ENCODE data around the gene MNDA. TPM values are rescaled to one million over a fixed set of nuclear protein-coding genes. Genes with fewer than 3 reads are reported as not detected.

The MNDA gene
- 23.8 TPM for total RNA-seq
- long read RNA-seq, transcript MNDA-201 (7 exons, 1,752 nt) = major isoform, 26 of 31 reads
- long read RNA-seq, partial matches to known transcripts = 4 of 31 reads
- long read RNA-seq, other reads (novel, unspliced or antisense) = 0 of 31 reads

DNA sequence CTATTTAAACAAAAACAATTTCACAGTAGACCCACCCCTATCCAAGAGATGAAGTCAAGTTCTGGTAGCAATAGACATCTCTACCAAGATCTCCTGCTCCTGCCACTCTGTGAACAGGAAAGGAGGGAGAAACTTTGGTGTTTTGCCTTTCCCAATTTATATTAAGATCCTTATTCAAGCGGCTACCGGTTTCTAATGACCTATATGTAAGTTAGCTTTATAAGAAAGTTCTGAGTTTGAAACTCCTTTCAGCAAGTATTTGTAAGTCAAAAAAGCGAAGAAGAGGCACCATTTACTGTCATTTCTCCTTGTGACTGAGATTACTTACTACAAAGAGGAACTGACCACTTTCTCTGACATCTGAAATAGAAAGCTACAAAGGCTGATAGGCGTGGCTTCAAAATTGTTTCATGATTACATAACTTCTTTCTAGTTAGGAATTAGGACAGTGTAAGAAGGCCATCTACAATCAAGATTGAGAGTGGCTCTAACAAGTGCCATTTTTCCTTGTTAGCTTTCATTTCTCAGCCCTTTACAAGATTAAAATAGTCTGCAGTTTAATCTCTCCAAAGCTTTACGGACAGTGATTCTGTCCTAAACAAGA lies at the start of gene MNDA:
MNDA (plus strand) TSS at position 448 of the 604 bp plus-strand sequence. CDS start 10,803 bp downstream, outside the sequence.
- DNase-seq (ENCODE audit: low spot score) = no peak

DNA sequence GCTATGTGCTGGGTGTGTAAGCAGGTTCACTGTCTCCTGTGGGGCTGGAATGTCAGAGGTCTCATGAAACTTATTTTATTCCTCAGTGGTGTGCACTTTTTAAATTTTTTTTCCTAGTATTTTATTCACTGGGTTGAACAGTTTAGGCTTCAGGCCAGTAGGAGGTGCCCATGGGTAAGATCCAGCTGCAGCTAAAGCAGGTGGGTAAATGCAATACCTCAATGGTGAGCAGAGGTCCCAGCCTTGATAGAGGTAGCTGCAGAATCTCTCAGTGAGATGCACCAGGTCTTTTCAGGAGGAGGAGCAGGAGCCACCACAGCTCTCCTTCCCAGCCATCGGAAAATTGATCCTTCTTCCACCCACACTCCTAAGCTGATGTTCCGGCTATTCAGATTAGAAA lies 37.5 kb upstream of the MNDA start:
- no peak for DNase-seq (ENCODE audit: low spot score)

DNA sequence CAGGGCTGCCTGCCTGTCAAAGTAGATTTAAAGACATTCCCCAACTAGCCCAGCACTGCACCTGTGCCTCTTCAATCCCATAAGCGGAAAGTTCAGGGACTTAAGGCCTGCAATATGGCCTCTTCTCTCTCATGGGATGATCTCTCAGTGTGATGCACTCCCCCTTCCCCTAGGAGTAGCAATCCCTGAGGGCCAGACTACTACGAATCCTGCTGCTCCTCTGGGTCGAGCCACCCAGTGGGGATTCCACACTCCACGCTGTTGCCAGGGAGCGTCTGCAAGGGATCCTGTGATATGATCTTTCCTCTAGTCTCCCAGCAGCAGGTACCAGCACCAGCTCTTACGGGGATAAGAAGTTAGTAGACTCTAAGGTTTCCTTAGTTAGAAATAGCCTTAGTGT lies 36.9 kb upstream of the MNDA start:
- DNase-seq (ENCODE audit: low spot score) = no peak

- no peak for DNase-seq (ENCODE audit: low spot score)
Observed at GRCh38 chr1:158798531-158798930, 32.6 kb upstream of the MNDA start.

DNA sequence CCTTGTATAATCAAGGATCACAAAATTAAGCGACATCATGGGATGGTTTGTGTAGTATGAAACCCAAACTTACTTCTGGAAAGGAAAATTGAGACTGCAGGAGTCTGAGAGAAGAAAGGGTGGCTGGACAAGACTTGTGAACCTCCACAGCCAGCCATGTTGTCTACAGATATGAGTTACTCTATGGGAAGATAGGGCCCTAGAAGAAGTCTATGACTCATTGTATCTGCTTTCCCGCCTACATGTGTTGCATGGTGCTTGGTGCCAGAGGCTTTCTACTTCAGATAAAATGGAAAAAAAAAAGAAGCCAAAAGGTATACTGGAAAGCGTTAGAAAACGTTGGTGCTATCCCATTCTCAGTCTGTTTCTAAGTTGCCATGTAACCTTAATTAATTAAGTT lies 31.5 kb upstream of the MNDA start:
- no peak for DNase-seq (ENCODE audit: low spot score)

DNA sequence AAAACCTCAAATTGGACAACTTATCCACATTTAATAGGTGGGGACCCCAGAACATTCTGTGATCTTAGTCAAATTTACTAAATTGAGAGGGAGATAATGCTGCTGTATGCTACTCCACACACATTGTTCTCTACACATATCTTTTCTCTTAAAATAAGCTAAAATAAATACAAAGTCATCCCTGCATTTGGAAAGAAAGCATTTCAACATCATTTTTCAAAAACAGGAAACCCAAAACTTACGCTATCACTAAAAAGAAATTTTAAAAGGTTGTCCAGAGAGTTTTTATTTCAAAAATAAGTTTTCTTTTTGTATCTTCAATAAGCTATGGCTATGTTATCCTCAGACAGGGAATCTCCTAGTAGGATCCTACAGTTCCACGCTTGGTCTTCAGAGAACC lies 30.6 kb upstream of the MNDA start:
- DNase-seq (ENCODE audit: low spot score) = no peak

GRCh38 chr1:158801396-158801795 lies 29.8 kb upstream of the MNDA start:
- no peak for DNase-seq (ENCODE audit: low spot score)

DNA sequence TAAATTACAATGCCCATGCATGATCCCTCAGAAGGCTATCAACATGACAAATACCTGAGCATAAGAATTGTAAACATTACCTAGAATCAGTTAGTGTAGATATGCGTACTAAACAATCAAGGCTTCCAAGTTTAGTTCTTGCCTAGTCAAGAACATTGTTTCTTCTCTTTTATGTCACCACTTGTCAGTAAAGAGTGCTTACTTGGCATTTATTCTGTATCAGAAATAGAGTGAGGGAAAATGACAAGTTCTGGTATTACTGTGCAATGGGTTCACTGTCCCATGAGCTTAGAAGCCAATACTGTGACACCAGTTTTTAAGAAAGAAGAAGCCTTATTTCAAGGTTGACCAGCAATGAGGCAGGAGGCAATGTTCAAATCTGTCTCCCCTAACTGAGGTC lies 27.5 kb upstream of the MNDA start:
- no peak for DNase-seq (ENCODE audit: low spot score)

DNA sequence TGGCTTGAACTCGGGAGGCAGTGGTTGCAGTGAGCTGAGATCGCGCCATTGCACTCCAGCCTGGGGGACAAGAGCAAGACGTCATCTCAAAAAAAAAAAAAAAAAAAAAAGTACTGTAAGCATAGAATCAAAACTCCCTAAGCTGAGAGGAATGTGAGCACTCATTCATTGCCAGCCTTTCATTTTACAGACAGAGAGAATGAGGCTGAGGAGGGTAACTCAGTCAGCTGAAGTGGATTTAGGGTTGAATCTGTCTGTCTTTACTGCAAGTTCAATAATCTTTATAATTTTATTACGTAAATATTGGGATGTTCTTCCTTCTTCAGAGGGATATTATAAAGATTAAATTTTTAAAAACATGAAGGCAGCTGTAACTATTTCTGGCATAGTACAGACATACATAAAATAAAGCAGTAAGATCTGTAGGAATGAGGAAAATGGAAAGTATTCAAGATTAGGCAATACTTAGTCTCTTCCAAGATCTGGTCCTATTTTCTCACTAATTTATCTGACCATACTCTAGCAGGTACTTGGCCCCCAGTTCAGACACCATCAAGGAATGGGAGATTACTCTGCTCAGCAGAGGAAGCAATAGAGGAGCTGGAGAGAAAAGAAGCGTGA lies 24.1 kb upstream of the MNDA start:
- no peak for DNase-seq (ENCODE audit: low spot score)

GRCh38 chr1:158809256-158809655 lies 21.9 kb upstream of the MNDA start:
- no peak for DNase-seq (ENCODE audit: low spot score)

DNA sequence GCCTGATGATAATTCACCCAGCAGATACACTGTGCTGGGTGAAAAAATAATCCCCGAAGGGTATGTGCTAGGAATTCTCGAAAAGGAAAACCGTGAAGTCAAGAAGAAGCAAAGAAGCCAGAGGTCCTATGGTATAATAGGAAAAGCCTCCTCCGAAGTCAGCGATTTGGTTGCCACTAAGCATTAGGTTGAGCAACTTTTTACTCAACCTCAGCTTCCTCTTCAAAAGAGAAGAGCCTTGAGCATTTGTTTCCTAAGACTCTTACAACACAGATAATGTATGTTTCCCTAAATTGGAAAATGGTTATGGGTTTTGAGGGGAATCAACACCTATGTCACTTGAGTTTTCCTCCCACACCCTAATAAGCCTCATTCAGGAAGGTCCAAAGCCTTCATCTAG lies 21.3 kb upstream of the MNDA start:
- no peak for DNase-seq (ENCODE audit: low spot score)

GRCh38 chr1:158810311-158810710 lies 20.8 kb upstream of the MNDA start:
- DNase-seq (ENCODE audit: low spot score) = no peak

DNA sequence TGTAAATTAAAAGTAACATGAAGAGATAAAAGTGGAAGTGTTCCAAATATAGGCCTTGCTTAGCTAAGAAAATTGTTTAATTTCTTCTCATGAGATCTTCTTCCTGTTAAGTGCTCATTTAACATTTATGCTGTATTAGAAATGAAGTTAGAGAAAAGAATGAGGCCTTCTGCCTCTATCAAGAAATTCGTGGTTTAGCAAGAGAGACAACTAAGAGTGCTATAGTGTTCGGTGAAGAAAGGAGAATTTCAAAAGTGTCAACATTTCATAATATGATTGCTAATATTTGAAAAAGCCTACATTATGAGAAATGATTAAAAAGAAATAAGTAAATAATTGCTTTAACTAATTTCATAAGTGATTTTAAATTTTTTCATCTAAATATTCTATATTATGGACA lies 18.8 kb upstream of the MNDA start:
- no peak for DNase-seq (ENCODE audit: low spot score)

DNA sequence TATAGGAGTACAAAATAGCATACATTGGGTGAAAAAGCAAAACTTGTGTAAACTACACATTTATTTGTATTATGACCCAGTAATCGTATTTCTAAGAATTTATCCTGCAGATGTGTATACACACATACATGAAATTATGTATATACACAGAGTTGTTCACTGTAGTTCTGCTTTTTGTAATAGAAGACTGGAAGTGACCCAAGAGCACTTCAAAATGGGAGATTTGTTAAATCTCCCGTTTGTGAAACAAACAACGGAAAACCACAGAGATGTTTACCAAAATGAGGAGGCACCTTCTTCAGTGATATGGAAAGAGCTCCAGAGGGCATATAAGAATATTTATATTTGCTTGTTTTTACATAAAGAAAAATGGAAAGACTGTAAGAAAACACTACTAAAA lies 18.0 kb upstream of the MNDA start:
- no peak for DNase-seq (ENCODE audit: low spot score)

- no peak for DNase-seq (ENCODE audit: low spot score)
Observed at GRCh38 chr1:158814970-158815369, 16.2 kb upstream of the MNDA start.

DNA sequence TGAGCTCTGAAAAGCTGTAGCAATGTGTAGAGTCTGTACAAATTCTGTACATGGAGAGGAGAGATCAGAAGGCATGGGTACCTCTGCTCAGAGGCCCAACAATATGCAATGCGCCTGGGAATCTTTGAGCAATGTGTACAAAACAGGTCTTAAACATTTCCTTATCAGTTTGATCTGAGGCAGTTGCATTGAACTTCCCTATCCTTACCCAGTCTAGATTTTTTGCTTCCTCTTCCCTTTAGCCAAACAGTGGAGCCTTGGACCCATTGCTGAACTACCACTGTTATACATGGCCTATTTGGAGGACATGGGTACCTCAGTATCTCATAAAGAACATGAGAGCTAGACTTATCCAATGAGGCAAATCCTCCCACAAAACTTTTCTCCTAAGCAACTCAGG lies 12.6 kb upstream of the MNDA start:
- no peak for DNase-seq (ENCODE audit: low spot score)

- no peak for DNase-seq (ENCODE audit: low spot score)
Observed at GRCh38 chr1:158818975-158819431, 12.1 kb upstream of the MNDA start.

DNA sequence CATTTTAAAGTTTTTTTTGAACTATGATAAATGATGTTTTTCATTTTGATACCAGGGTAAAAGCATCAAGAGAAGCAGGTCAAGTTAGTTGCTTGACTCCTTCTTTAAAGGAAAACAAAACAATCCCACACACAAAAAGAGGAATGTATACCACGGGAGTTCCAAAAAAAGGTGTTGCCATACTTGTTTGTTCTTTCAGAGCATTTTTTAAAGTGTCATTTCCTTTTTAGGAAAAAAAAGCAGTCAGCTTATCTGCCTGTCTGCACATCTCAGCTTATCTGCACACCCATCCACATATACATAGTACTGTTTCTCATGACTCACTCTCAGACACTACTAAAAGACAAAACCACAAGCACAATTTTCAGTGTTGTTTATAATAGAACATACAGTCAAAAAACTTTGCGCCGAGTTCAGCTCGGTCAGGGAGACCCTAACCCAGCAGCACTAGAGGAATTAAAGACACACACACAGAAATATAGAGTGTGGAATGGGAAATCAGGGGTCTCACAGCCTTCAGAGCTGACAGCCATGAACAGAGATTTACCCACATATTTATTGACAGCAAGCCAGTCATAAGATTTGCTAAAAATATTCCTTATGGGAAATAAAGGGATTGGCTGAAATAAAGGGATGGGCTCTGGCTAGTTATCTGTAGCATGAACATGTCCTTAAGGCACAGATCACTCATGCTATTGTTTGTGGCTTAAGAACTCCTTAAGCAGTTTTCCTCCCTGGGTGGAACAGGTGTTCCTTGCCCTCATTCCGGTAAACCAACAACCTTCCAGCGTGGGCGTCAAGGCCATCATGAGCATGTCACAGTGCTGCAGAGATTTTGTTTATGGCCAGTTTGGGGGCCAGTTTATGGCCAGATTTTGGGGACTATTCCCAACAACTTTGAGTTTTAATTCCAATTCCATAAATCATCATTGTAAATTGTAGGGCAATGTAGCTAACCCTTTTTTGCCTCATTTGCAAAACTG lies 11.4 kb upstream of the MNDA start:
- no peak for DNase-seq (ENCODE audit: low spot score)

DNA sequence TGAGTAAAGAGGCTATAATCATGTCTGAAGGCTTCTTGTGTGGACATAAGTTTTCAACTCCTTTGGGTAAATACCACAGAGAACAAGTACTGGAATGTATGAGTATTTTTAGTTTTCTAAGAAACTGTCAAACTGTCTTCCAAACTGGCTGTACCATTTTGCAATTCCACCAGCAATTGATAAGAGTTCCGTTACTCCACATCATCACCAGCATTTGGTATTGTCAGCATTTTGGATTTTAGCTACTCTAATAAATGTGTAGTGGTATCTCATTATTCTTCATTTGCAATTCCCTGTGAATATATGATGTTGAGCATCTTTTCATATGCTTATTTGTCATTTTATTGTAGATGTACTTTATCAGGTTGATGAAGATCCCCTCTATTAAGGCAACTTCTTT lies 9.4 kb upstream of the MNDA start:
- DNase-seq (ENCODE audit: low spot score) = no peak

- DNase-seq (ENCODE audit: low spot score) = no peak
Observed at GRCh38 chr1:158830074-158830677, 975 bp upstream of the MNDA start.

GRCh38 chr1:158833264-158833663 lies 2.1 kb downstream of the MNDA start:
- DNase-seq (ENCODE audit: low spot score) = no peak

All from mesenteric fat pad (tissue), 1 donor.